Right lobe of liver (tissue), 4 donors: ENCODE results near the gene HEATR1.

Source experiments
- CTCF ChIP-seq, 4 donors: fragments of 200-600 bp in 3 of 4; fragments of 450-650 bp in 1 of 4; IDR thresholded peaks; one replicate each; pipeline versions ENCODE4 v1.5.1 to v1.8.0; 2016 to 2022; ENCODE audit warnings: antibody characterized with exemption in 4 of 4, mild to moderate bottlenecking in 2 of 4
- POLR2A ChIP-seq: fragments of 450-650 bp; IDR thresholded peaks from one replicate; pipeline ENCODE4 v1.6.1; 2017; ENCODE audit warnings: antibody characterized with exemption, mild to moderate bottlenecking
- donor health status: DM: no; HTN: no; CAD: no.
- donor health status: DM: no; HTN: no; CAD: no.
- donor health status: DM: no; HTN: yes; CAD: no.

- TF ChIP-seq CTCF (IDR thresholded peaks at IDR 0.05) (no peak), POLR2A (no peak)
Observed at GRCh38 chr1:236618507-236618906, 14.2 kb upstream of the HEATR1 start.
